ENCODE results near the gene TBPL2. TPM values are rescaled to one million over a fixed set of nuclear protein-coding genes. Genes with fewer than 3 reads are reported as not detected.
"Not testable (repeated sequence)": the region's sequence is repeated elsewhere in the genome, so short reads cannot be mapped to it uniquely, and the experiment has no call there.

Gene TBPL2
- polyA plus RNA-seq (2014; cell fraction: cytosol; rRNA removed) = 0.06 TPM in 1 of 2 replicates, not detected in the other
- not detected in 2 replicates for polyA plus RNA-seq (2014; cell fraction: nucleus; rRNA removed)

DNA sequence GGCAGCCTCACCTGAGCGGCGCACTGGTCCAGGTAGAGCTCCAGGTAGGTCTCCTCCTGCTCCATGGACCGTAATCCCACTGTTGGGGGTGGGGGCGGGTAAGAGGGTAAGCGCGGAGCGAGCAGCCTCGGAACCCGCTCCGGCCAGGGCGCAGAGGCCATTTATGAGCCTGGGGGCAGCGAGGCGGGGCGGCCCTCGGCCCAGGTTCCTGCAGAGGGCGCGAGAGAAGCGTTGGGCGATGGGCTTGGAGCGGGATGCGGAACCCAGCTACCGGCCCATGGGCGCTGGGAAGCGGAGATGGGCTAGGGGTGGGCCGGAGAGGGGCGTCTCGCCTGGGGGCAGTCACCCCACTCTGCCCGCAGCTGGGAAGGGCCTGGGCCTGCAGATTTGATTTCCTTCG lies at the start of gene TBPL2:
Gene TBPL2 (minus strand): TSS at position 232 of the 400 bp plus-strand sequence. CDS start 167 bp downstream, at position 65.
- DNase-seq (ENCODE audit: low spot score) = no peak

DNA sequence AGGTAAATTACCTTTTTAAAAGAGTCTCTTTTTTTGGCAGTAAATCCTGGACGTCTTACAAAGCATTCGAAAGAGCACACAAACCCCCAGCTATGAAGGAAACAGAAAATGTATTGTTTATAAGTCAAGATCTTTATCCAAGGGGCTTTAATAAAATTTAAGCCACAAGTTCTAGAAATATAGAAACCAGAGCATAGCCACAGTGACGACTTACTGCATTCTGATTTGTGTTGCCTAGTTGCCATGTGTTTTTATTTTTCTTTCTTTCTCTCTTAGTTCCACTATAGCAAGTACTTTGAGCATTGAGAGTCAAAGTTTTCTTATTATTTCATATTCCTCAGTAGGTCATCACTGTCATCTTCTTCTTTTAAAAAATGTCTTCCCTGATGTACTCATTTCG lies 47.8 kb upstream of the TBPL2 start:
- no peak for DNase-seq (ENCODE audit: low spot score)

DNA sequence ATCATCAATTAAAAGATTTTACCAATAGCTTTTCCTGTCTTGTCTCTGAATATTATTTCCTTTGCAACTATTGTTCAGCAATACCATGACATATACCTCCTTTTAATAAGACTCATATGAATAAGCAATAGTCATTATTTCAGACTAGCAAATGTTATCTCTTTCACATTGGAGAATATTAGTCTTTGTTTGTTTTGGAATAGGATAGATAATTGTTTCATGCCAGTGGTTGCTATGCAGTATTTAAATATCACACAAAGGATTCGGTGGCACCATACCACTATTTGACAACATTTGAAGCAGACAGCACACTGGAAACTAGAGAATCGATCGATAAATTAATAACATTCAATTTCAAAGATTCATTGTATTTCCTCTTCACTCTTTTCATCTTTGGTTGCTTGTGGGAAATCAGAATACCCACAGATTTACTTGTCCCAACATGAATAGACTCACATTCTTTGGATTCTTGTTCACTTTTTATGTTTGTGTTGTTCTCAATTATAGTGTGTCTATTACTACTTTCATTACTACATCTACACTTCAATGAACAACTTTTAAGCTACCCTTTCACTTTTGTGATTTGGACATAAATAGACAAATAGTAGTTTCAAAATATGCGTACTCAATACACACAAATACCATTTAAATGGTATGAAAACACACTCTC lies 42.7 kb upstream of the TBPL2 start:
- DNase-seq (ENCODE audit: low spot score) = no peak

DNA sequence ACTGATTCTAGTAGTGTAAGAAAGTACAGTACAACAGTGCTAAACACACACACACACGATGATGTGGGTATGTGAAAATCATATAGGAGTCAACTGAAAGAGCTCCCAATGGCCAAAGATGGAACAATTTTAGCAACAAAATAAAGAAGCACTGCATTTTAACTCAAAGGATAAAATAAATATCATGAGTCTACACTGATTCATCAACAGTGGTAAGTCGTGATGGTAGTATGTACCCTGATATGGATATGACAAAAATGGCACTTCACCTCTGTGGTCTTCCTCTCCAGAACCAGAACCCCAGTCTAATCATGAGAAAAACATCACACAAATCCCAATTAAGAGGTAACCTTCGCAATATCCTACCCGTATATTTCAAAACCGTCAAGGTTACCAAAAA lies 41.4 kb upstream of the TBPL2 start:
- DNase-seq (ENCODE audit: low spot score) = no peak

DNA sequence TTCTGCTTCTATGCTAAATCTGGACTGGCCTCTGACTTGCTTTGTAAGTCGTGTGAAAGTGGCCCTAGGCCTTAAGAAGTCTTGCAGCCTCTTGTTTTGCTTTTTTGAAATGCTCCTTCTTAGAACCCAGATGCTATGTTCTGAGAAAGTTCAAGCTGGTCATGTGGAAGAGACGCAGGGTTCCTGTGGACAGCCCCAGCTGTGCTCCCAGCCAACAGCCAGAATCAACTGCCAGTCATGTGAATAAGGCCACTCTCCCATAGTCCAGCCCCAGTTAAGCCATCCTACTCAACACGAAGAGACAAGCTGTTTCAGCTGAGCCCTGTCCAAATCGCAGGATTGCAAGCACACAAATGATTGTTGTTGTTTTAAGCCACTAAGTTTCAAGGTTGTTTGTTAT lies 37.3 kb upstream of the TBPL2 start:
- DNase-seq (ENCODE audit: low spot score) = no peak

DNA sequence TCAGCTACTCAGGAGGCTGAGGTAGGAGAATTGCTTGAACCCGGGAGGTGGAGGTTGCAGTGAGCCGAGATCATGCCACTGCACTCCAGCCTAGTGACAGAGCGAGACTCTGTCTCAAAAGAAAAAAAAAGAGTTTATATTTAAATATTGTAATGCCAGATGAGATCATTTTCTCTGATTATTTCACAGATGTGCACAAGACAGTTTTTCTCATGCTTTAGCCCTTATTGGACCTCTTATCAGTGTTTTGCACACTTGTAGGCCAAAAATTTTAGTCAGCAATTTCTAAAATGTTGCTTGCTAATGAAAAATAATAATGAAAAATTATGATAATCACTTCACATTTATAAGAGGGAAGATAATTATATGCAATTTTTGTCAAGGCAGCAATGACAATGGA lies 36.0 kb upstream of the TBPL2 start:
- not testable (repeated sequence) for DNase-seq (ENCODE audit: low spot score)

DNA sequence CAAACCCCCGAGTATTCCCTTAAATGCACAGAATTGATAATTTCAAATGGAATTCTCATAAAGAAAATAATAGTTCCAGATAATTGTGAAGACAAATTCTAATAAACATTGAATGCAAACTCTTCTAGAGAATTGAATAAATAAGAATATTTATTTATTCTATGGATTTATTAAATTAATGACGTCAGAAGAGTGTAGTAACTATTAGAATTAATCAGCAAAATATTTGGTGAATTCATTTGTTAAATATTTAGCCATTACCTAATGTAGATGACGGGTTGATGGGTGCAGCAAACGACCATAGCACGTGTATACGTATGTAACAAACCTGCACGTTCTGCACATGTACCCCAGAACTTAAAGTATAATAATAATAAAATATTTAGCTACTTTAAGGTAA lies 33.4 kb upstream of the TBPL2 start:
- DNase-seq (ENCODE audit: low spot score) = no peak

DNA sequence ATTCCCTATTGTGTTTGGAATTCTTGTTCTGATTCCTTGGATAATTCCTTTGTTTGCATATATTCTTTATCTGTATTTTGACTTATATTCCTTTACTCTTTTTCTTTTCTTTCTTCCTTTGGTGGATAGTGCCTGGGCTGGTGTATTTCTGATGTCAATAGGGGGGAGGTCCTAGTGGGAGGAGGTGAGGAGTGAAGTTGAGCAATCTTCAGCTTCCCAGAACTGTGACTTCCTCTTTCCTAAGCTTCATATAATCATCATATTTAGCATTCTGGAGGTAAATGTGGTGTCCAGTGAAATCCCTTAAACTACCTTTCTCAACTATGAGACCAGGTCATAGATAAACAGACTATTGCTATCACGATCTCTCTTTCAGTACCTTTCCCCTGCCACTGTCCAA lies 29.6 kb upstream of the TBPL2 start:
- DNase-seq (ENCODE audit: low spot score) = no peak

DNA sequence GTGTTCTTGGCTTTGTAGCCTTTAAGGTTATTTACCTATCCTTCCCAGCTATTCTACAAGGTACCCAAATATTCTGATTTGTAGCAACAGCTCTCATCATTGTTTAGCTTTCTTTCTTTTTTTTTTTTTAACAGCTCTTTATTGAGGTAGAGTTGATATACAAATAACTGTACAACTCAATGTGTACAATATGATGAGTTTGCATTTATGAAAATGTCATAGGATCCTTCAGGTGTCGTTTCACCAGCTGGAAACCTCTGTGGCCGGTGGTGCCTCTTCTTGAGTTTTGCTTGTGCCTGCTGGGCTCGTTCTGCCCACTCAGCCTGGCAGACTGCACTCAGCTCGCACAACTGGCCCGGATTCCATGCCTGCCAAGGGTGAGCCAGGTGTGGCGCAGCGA lies 26.9 kb upstream of the TBPL2 start:
- no peak for DNase-seq (ENCODE audit: low spot score)

DNA sequence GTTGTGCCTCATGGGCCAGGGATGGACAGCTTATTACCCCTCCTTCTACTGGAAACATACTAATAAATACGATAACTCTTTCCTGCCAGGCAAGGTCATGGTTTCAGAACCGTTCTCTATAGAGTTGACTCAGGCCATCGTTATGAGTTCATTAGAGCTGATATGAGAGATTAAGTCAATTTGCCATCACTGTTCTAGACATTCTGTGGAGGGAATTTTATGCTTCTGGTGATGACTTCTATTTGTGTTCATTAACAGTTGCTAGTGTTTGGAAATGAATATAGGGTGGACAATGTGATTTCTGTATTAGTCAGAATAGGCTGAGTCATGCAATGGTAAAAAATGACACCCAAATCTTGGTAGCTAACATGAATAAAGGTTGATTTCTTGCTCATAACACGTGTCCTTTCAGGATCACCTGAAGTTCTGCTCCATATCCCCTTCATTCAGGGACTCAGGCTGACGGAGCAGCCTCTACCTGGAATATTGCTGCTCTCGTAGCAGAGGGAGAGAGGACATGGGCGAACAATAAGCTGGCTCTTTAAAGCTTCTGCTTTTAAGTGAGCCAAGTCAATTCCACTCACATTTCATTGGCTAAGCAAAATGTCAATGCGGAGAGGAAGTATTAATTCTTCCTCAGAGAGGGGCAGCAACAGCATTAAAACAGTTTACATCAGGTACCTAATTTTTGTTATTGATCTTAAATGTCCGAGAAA lies 18.5 kb upstream of the TBPL2 start:
- DNase-seq (ENCODE audit: low spot score) = no peak

DNA sequence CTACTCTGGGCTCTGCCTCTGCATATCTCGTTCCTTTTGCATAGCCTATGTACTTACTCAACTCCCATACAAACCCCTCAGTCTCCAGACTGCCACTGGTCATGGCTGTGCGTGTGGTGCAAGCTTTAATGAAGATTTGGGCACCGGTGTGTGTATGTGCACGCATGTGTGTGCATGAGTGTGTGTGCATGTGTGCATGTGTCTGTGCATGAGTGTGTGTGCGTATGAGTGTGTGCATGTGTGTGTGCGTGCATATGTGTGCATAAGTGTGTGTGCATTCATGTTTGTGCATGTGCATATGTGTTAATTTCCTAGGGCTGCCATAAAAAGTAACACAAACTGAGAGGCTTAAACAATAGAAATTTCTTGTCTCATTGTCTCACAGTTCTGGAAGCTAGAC lies 17.1 kb upstream of the TBPL2 start:
- DNase-seq (ENCODE audit: low spot score) = no peak

DNA sequence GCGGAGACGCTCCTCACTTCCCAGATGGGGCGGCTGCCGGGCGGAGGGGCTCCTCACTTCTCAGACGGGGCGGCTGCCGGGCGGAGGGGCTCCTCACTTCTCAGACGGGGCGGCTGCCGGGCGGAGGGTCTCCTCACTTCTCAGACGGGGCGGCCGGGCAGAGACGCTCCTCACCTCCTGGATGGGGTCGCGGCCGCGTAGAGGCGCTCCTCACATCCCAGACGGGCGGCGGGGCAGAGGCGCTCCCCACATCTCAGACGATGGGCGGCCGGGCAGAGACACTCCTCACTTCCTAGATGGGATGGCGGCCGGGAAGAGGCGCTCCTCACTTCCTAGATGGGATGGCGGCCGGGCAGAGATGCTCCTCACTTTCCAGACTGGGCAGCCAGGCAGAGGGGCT lies 16.0 kb upstream of the TBPL2 start:
- DNase-seq (ENCODE audit: low spot score) = not testable (repeated sequence)

DNA sequence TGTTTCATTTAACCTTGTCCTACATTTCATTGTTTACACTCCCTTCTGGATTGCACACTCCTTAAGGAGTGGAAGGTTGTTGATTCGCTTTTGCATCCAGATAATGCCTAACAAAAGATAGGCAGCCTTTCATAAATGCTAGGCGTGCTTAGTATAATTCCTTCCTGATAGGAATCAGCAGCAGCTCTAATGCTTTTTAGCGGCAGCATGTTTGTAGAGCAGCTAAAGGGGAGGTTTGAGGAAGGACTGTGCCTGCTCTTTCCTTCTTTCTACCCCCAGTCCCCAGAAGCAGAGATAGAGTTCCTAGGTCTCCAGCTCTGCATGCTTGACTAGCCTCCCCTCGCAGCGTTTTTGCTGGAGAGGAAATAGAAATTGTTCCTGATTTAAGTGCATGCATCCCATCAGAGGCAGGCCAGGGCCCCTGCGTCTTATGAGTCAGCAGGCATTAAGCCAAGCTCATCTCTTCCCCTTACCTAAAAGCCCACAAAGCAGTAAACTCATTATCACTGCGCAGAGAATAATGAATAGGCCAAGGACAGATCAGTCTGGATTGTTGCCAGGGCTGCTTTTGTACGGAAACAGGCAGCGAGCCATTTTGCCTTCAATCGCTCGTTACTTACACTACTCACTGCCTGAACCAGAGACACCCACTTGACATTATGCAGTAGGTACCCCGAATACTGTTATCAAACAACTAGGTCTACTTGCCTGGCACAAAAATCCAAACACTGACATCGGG lies 14.0 kb upstream of the TBPL2 start:
- DNase-seq (ENCODE audit: low spot score) = peak; percentile 91

DNA sequence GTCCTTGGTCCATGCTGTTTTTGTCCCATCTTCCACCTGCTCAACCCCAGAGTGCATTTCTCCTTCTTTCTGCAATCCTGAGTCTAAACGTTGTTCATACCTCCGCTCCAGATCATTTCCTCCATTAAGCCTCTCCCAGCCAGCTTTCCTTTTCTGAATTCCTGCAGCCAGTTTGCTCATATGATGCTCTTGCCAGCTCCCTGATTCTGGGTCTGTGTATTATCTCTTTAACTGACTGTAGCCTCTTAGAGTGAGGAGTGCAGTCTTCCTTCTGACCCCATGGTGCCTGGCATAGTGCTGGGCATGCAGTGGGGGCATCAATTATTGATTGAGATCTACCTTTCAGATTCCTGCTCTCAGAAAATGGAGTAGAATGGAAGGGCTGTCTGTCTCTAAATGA lies 11.5 kb upstream of the TBPL2 start:
- no peak for DNase-seq (ENCODE audit: low spot score)

DNA sequence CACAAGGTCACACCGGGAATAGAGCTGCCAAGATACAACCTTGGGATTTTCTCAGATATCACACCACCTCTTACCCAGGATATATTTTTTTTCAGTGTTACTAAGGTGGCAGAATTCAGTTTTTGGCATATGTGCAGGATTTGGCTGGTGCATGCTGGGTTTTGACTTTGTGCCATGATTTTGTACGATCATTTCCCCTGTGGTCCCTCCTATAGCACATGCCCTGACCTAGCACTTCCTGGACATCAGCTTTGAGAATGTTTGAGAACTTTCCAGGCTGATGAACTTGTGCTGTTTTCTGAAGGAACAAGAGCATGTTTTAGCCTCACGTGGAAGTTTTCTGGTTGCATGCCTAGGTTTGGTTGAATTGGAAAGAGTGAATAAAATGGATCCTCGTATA lies 11.0 kb upstream of the TBPL2 start:
- DNase-seq (ENCODE audit: low spot score) = no peak

DNA sequence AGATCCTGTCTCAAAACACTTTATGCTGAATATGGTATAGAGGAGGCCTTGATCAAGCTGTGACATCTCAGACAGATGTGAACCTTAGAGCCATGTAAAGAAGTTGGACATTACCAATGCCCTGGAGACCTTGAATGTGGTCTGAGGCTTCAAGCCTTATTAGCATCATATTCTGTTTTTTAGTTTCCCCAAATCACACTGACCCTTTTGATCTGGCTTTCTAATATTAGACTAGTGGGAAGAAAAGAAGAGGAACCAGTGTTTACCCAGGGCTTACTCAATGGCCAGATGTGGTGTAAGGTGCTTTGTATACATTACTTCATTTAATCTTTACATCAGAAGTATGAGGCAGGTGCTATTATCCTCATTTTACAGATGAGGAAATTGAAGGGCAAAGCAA lies 10.6 kb upstream of the TBPL2 start:
- DNase-seq (ENCODE audit: low spot score) = no peak

DNA sequence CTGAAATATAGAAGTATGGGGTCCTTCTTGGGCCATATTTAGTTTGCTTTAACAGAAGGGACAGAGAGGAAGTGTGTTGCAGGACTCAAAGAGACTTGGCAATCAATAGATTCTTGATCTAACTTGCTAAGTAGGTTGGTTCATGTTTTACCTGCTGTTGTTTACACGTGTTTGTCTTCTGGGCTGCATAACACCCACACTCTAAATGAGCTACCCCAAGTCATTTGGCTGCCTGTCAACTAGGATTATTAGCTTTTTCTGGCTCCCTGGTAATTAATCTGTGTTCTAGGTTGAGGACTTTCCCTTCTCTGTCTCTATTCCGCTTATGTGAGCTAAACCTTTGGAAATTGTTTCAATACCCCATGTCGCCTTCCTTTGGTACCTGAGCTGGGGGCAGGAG lies 10.1 kb upstream of the TBPL2 start:
- no peak for DNase-seq (ENCODE audit: low spot score)

DNA sequence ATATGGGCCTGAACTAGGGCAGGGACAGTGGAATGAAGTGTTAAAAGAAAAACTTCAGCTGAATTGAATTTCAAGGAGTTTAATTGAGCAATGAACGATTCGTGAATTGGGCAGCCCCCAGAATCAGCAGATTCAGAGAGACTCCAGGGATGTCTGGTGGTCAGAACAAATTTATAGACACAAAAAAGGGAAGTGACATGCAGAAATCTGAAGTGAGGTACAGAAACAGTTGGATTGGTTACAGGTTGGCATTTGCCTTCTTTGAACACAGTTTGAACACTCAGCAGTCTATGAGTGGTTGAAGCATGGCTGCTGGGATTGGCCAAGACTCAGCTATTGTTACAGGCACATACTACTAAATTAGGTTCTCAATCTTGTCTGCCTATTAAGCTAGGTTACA lies 9.7 kb upstream of the TBPL2 start:
- DNase-seq (ENCODE audit: low spot score) = no peak

DNA sequence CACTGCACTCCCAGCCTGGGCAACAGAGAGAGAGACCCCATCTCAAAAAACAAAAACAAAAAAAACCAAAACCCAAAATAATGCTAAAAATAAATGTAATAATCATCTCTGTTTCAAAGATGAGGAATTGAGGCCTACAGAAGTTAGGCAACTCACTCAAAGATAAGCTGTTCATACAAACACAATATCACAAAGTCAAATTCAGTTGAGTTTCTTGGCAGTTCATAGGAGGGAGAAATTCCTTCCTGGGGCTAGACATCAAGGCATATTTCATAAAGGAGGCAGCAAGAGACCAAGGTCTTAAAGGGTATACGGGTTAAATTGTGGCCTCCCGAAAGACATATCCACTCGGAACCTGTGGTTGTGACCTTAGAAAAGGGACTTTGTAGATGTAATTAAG lies 8.7 kb upstream of the TBPL2 start:
- DNase-seq (ENCODE audit: low spot score) = no peak

DNA sequence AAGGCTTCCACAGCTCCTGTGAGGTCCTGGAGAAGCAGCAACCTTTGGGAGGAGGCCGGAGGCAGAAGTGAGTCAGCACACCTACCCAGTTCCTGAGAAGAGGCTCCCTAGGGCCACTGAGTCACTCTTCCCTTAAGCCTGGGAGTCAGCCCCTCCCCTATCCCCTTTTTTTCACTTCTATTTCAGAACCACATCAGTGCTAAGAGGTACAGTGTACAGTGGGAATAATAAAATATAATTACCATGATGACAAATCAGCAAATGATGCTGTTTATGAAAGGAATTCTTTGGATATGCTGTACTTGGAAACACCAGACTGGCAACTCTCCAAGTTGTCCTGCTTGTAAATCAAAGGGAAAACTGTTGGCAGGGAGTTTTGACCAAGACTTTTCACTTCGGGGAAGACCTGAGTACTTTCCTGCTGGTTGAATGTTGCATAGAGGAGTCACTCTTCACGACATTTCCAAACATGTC lies 7.8 kb upstream of the TBPL2 start:
- DNase-seq (ENCODE audit: low spot score) = no peak

DNA sequence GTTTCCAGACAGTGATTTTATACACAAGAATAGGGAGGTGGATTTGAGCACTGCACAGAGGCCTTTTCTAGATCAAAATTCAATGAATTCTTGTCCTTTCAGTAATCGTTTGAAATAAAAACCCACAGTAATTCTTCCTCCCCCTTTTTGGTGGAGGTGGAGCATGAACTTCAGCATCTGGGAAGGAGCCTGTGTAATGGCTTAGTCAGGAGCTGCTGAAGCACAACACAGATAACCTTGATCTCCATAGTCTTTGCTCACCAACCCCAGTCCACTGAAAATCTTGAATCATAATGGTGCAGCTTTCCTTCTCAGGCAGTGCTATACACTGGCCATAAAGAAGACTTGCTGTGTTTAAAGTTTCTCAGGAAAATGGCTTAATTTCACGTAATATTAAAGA lies 6.4 kb upstream of the TBPL2 start:
- DNase-seq (ENCODE audit: low spot score) = peak; percentile 22

DNA sequence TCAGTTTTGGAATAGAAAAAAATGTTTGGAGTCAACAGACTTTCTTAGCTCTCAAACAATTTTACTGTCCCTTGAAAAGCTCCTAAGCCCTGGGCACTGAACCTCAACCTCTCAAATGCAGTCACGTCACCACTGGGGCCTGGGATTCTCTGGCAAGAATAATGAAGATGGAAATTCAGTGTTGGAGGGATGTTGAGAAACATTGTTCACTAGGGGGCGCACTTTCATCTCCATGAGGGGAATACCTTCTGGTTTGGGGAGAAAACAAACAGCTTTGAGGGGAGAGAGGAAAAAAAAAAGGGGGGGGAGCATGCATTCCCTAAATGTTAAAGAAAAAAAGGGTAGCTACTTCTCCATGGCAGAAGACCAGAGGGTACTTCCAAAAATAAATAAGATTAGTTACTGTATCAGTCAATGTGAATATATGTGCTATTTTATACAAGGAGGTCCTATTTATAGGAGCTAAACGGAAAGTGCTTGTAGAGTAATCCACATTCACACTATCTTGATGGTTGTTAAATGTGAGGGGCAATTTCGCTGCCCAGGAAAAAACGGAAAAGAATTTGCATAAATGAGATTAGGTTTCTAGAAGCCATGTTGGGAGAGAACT lies 5.8 kb upstream of the TBPL2 start:
- peak; percentile 78 for DNase-seq (ENCODE audit: low spot score)
